GM12878 (cell line): ENCODE measurements around the gene MTTP.

Experiments
- CHD4 ChIP-seq: fragments of 200-600 bp; sonication (generic); IDR thresholded peaks from 2 replicates; pipeline ENCODE4 v1.6.1; 2016; ENCODE audit warnings: mild to moderate bottlenecking
- JUND ChIP-seq: IDR thresholded peaks from 2 replicates; pipeline ENCODE4 v1.6.1; 2012; ENCODE audit warnings: low read depth, mild to moderate bottlenecking, low read length, improper control_type of control experiment, moderate library complexity
- KDM1A ChIP-seq: fragments of 200-600 bp; sonication (generic); IDR thresholded peaks from 2 replicates; pipeline ENCODE4 v1.6.1; 2016; ENCODE audit warnings: borderline replicate concordance
- MEF2A ChIP-seq: IDR thresholded peaks from 2 replicates; pipeline ENCODE4 v1.6.1; 2011; ENCODE audit warnings: low read depth, mild to moderate bottlenecking, low read length, moderate library complexity; ENCODE audit not compliant: insufficient read depth
- POLR2AphosphoS5 ChIP-seq: IDR thresholded peaks from 2 replicates; pipeline ENCODE4 v1.6.1; 2011; ENCODE audit warnings: mild to moderate bottlenecking, low read length, inconsistent platforms
- SIN3A ChIP-seq: IDR thresholded peaks from 2 replicates; pipeline ENCODE4 v1.6.1; 2012; ENCODE audit warnings: low read depth, low read length, improper control_type of control experiment
- STAT1 ChIP-seq: fragments of 450-650 bp; conservative IDR thresholded peaks from 2 replicates; pipeline ENCODE4 v1.6.1; 2014; ENCODE audit warnings: antibody characterized with exemption, mild to moderate bottlenecking
- ZNF274 ChIP-seq: IDR thresholded peaks from one replicate; pipeline ENCODE4 v1.8.0; 2011; ENCODE audit not compliant: insufficient read length, insufficient read depth
- TF ChIP-seq, protein P1 (sequence below), 3 experiments: IDR thresholded peaks in 2 of 3; conservative IDR thresholded peaks in 1 of 3; 2 replicates each; pipeline ENCODE4 v1.5.1; 2011; ENCODE audit warnings: low read depth in 3 of 3, low read length in 3 of 3, mild to moderate bottlenecking in 3 of 3, control low read depth in 2 of 3, moderate library complexity in 2 of 3, inconsistent platforms in 1 of 3, mixed read lengths in 1 of 3; ENCODE audit not compliant: control insufficient read depth in 2 of 3, insufficient read depth in 1 of 3; ENCODE audit errors: extremely low read depth in 1 of 3
- TF ChIP-seq, protein P2 (sequence below): IDR thresholded peaks from 2 replicates; pipeline ENCODE4 v1.6.1; 2011; ENCODE audit warnings: borderline replicate concordance, low read depth, mild to moderate bottlenecking, moderate library complexity, mixed read lengths, low read length; ENCODE audit not compliant: insufficient read depth; ENCODE audit errors: extremely low read length

DNA sequence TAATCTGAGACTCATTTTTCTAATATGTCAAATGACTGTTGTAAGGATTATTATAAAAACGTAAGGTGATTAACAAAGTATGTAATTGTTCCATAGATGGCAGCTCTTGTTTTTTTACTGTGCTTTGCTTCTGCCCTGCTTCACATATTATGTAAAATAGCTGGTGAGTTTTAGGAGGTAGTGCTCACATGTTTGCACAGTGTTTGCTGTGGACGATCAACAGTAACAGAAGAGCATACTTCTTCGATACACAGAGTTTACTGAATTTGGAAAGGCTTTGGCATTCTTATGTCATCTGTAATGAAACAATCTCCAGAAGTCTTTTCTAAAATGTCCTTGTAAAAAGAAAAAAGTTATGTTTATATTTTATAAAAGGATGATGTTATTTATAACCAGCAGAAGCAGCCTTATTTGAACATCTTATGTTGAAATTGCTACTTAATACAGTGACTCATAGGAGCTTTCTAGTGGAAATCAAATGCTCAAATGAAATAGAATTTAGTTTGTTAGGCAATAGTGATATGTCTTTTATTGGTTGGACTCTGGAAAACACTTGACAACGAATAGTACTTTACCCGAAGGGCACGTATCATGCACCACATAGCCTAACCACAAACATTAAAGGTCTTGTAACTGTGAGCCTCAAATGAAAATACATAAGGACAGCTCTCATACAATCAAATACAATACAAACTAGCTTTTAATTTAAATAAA lies 1.9 kb upstream of the MTTP start:
- TF ChIP-seq, protein P1, sequence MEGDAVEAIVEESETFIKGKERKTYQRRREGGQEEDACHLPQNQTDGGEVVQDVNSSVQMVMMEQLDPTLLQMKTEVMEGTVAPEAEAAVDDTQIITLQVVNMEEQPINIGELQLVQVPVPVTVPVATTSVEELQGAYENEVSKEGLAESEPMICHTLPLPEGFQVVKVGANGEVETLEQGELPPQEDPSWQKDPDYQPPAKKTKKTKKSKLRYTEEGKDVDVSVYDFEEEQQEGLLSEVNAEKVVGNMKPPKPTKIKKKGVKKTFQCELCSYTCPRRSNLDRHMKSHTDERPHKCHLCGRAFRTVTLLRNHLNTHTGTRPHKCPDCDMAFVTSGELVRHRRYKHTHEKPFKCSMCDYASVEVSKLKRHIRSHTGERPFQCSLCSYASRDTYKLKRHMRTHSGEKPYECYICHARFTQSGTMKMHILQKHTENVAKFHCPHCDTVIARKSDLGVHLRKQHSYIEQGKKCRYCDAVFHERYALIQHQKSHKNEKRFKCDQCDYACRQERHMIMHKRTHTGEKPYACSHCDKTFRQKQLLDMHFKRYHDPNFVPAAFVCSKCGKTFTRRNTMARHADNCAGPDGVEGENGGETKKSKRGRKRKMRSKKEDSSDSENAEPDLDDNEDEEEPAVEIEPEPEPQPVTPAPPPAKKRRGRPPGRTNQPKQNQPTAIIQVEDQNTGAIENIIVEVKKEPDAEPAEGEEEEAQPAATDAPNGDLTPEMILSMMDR (IDR thresholded peaks at IDR 0.05 in 2 of 3, conservative IDR thresholded peaks at IDR 0.05 in 1 of 3; ENCODE audit: control insufficient read depth in 2 of 3, extremely low read depth in 1 of 3, insufficient read depth in 1 of 3, low read depth in 3 of 3, low read length in 3 of 3): no peak
- TF ChIP-seq JUND (no peak), MEF2A (no peak), ZNF274 (no peak), STAT1 (no peak), POLR2AphosphoS5 (no peak), KDM1A (no peak), SIN3A (no peak), CHD4 (no peak)
- TF ChIP-seq, protein P2, sequence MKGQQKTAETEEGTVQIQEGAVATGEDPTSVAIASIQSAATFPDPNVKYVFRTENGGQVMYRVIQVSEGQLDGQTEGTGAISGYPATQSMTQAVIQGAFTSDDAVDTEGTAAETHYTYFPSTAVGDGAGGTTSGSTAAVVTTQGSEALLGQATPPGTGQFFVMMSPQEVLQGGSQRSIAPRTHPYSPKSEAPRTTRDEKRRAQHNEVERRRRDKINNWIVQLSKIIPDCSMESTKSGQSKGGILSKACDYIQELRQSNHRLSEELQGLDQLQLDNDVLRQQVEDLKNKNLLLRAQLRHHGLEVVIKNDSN: no peak
